Loucy (cell line): ENCODE measurements around the gene CDH4.

Experiments
- H2AFZ ChIP-seq: fragments of 200-600 bp; sonication (generic); 2 replicates; pipeline ENCODE4 v1.6.0; 2016; ENCODE audit warnings: antibody characterized with exemption, mild to moderate bottlenecking, low read length, moderate library complexity
- H3F3A ChIP-seq: fragments of 200-600 bp; 2 replicates; pipeline ENCODE4 v1.6.0; 2016; ENCODE audit warnings: antibody characterized with exemption, low read depth, mild to moderate bottlenecking
- H3K27me3 ChIP-seq: fragments of 200-600 bp; sonication (generic); 2 replicates; pipeline ENCODE4 v1.6.1; 2014; ENCODE audit warnings: low read length, mild to moderate bottlenecking; ENCODE audit not compliant: insufficient read depth, poor library complexity, severe bottlenecking
- H3K36me3 ChIP-seq: fragments of 200-600 bp; sonication (generic); 2 replicates; pipeline ENCODE4 v1.6.1; 2016; ENCODE audit warnings: low read length; ENCODE audit not compliant: insufficient read depth
- H3K4me1 ChIP-seq: fragments of 200-600 bp; sonication (generic); 2 replicates; pipeline ENCODE4 v1.5.1; 2014; ENCODE audit warnings: low read length, mild to moderate bottlenecking; ENCODE audit not compliant: insufficient read depth, poor library complexity, severe bottlenecking
- H3K4me2 ChIP-seq: fragments of 200-600 bp; sonication (generic); 2 replicates; pipeline ENCODE4 v1.6.0; 2014; ENCODE audit warnings: antibody characterized with exemption, low read length, low read depth, mild to moderate bottlenecking; ENCODE audit not compliant: poor library complexity, severe bottlenecking
- H3K4me3 ChIP-seq: fragments of 200-600 bp; sonication (generic); 2 replicates; pipeline ENCODE4 v1.5.1; 2014; ENCODE audit warnings: low read length, mild to moderate bottlenecking, mixed read lengths; ENCODE audit not compliant: poor library complexity, severe bottlenecking
- H3K79me2 ChIP-seq: fragments of 200-600 bp; sonication (generic); 2 replicates; pipeline ENCODE4 v1.6.1; 2014; ENCODE audit warnings: low read length; ENCODE audit not compliant: insufficient read depth
- H3K9ac ChIP-seq: fragments of 200-600 bp; sonication (generic); 2 replicates; pipeline ENCODE4 v1.6.0; 2014; ENCODE audit warnings: mild to moderate bottlenecking, low read depth, low read length, moderate library complexity; ENCODE audit not compliant: poor library complexity, severe bottlenecking
- H3K9me2 ChIP-seq: fragments of 200-600 bp; sonication (generic); replicated peaks from 2 replicates; pipeline ENCODE4 v1.6.1; 2016; ENCODE audit warnings: low read depth, low read length, mixed read lengths
- H3K9me3 ChIP-seq: fragments of 200-600 bp; sonication (generic); 2 replicates; pipeline ENCODE4 v1.6.1; 2014; ENCODE audit warnings: mild to moderate bottlenecking, antibody characterized with exemption, low read length, low read depth; ENCODE audit not compliant: insufficient read depth
- H4K20me1 ChIP-seq: fragments of 200-600 bp; sonication (generic); 2 replicates; pipeline ENCODE4 v1.6.0; 2014; ENCODE audit warnings: antibody characterized with exemption, low read length, mild to moderate bottlenecking; ENCODE audit not compliant: insufficient read depth, poor library complexity, severe bottlenecking
- CTCF ChIP-seq: fragments of 200-600 bp; sonication (generic); conservative IDR thresholded peaks from 2 replicates; pipeline ENCODE4 v1.5.1; 2014; ENCODE audit warnings: mild to moderate bottlenecking, antibody characterized with exemption, low read length
- EZH2phosphoT487 ChIP-seq: fragments of 200-600 bp; IDR thresholded peaks from 2 replicates; pipeline ENCODE4 v1.6.1; 2018; ENCODE audit warnings: antibody characterized with exemption, mild to moderate bottlenecking, moderate library complexity, borderline replicate concordance

Gene CDH4

DNA sequence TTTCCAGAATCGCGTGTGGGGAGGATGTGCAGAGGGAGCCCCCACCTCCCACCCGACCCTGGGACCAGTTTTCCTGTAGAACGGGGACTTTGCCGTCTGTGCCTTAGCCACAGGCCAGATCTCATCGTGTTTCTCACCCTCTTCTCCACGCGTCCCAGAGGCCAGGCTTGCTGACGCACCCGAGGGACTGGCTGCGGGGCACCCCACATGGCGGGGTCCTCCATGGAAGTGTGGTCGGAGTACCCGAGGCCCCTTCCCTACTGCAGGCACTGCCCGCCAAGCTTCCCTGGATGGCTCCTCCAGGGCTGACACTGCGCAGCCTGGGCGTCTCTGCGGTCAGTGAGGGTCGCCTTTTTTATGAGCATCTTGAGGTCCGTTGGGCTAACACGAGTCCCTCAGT is 346.5 kb downstream of the CDH4 start:
- no peaks in the 10 kb centered on the region for H3K27me3 ChIP-seq
- no peak overlapping the region for H3K4me3 ChIP-seq
- peaks cover 15% of the 10 kb centered on the region; the same call in 1 of the 2 replicates for H3K9me3 ChIP-seq
- H3K4me2 ChIP-seq: no peak overlapping the region
- no peaks in the 10 kb centered on the region for H3K79me2 ChIP-seq
- H4K20me1 ChIP-seq: no peaks in the 10 kb centered on the region
- TF ChIP-seq CTCF: no peak
- no peak for TF ChIP-seq EZH2phosphoT487
- no peaks in the 10 kb centered on the region for H3K9me2 ChIP-seq
- no peaks in the 10 kb centered on the region for H3K4me1 ChIP-seq
- no peak overlapping the region for H2AFZ ChIP-seq
- H3K36me3 ChIP-seq: peaks cover 11% of the 10 kb centered on the region; the same call in 1 of the 2 replicates
- no peak overlapping the region for H3K9ac ChIP-seq
- H3F3A ChIP-seq: no peaks in the 10 kb centered on the region

DNA sequence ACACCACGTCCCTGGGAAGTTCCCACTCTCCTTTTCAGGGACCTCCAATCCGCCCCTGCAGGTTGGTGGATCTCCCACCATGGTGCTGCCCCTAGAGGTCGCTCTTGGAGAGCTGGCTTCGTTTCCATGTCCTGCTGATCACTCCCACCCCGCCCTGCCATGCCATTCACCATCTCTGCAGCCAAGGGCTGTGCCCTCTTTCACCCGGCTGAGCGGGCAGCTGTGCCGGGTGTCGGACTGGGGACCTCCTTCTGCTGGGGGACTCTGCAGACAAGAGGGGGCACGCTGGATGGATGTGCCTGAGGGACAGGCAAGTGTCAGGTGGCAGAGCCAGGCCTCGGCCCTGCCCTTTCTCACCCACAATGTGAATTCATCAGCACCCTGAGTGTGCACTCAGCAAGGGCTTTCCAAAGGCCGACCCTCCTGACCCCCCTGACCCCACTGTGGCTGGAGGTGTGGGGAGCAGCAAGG is 347.0 kb downstream of the CDH4 start:
- H3K36me3 ChIP-seq: peaks cover 11% of the 10 kb centered on the region; the same call in 1 of the 2 replicates
- H3K4me1 ChIP-seq: no peaks in the 10 kb centered on the region
- no peaks in the 10 kb centered on the region for H4K20me1 ChIP-seq
- H3K9ac ChIP-seq: no peak overlapping the region
- no peak overlapping the region for H2AFZ ChIP-seq
- no peaks in the 10 kb centered on the region for H3F3A ChIP-seq
- H3K79me2 ChIP-seq: no peaks in the 10 kb centered on the region
- no peak overlapping the region for H3K4me2 ChIP-seq
- no peaks in the 10 kb centered on the region for H3K9me2 ChIP-seq
- H3K9me3 ChIP-seq: peaks cover 15% of the 10 kb centered on the region; the same call in 1 of the 2 replicates
- H3K27me3 ChIP-seq: no peaks in the 10 kb centered on the region
- no peak overlapping the region for H3K4me3 ChIP-seq
- TF ChIP-seq EZH2phosphoT487 (no peak), CTCF (peak; percentile 35)

DNA sequence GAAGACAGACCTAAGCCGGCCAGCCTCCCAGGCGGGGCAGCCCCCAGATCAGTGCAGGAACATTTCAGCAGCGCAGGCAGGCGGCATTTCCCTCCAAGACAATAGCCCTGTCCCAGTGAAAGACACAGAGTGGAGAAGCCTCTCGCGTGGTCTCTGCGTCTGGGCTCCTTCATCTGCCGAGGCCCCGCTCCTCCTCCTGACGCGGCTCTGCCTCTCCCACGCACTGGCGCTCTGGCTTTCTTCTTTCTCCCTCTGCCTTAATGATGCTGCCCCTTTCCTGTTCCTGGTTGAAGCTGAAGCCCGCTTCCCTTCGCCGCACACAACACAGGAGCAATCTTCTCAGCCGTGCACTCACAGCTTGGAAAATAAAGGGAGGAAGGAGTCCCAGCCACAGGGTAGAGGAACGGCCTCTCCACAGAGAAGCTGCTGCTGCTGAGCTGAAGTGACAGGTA is 347.5 kb downstream of the CDH4 start:
- Histone ChIP-seq H3K36me3 (peaks cover 11% of the 10 kb centered on the region; the same call in 1 of the 2 replicates), H3K79me2 (no peaks in the 10 kb centered on the region), H3K9me2 (no peaks in the 10 kb centered on the region), H3K27me3 (no peaks in the 10 kb centered on the region), H3K4me1 (no peaks in the 10 kb centered on the region), H3K4me2 (no peak overlapping the region), H4K20me1 (no peaks in the 10 kb centered on the region), H2AFZ (no peak overlapping the region), H3F3A (no peaks in the 10 kb centered on the region), H3K9me3 (peaks cover 15% of the 10 kb centered on the region; the same call in 1 of the 2 replicates), H3K9ac (no peak overlapping the region), H3K4me3 (no peak overlapping the region)
- TF ChIP-seq EZH2phosphoT487: no peak
- TF ChIP-seq CTCF: no peak
